Measurements from ENCODE around the gene RAD23A.

- TF ChIP-seq POLR2A (IDR thresholded peaks at IDR 0.05) (no peak), CTCF (IDR thresholded peaks at IDR 0.05) (no peak)
Observed at GRCh38 chr19:12943437-12944044, 2.1 kb upstream of the RAD23A start.
